ENCODE data around the gene TBC1D8. TPM values are rescaled to one million over a fixed set of nuclear protein-coding genes. Genes with fewer than 3 reads are reported as not detected.

TBC1D8 gene
- total and polyA plus RNA-seq, 9 of the 15 experiments (the other 6 are each of a cell fraction or from before 2014, with no cell fraction given), result 0.36 to 1.3 (median 0.82) TPM

- no TSS peak for BruUV-seq (replicated peaks)
- Histone ChIP-seq H3K9ac (ENCODE audit: insufficient read depth in 1 of 2, low read depth in 2 of 2, low read length in 2 of 2) (no peak overlapping the region), H3K9me3 (replicated peaks; ENCODE audit: control insufficient read depth, insufficient read depth, low read depth, low read length) (no peaks in the 10 kb centered on the region; the same call in 1 of the 2 replicates), H3K4me3 (no peak overlapping the region), H3K36me3 (ENCODE audit: control insufficient read depth, insufficient read depth, low read length) (no peaks in the 10 kb centered on the region), H3K9me1 (ENCODE audit: control insufficient read depth, insufficient read depth, low read length) (no peaks in the 10 kb centered on the region), H3K4me2 (ENCODE audit: insufficient read depth, low read length) (peak overlapping the region; percentile 19; the same call in 1 of the 2 replicates), H2AFZ (ENCODE audit: low read depth, low read length) (peak overlapping the region; percentile 87), H3K79me2 (ENCODE audit: control insufficient read depth, insufficient read depth, low read length) (no peaks in the 10 kb centered on the region), H4K20me1 (replicated peaks; ENCODE audit: control insufficient read depth, insufficient read depth, low read length) (no peaks in the 10 kb centered on the region), H3K27ac (ENCODE audit: extremely low read depth, low read depth, low read length) (peak overlapping the region; percentile 53; the same call in 2 of the 3 replicates), H3K4me1 (replicated peaks in 1 of 2; ENCODE audit: control insufficient read depth in 2 of 2, insufficient read depth in 2 of 2, low read length in 2 of 2) (peaks cover 0 to 7% of the 10 kb centered on the region in 2 experiments; a peak in 2 of 5 replicates), H3K27me3 (ENCODE audit: control insufficient read depth in 2 of 2, insufficient read depth in 2 of 2, low read length in 2 of 2) (no peaks in the 10 kb centered on the region)
- WGBS (ENCODE audit: insufficient coverage, low coverage, missing lambda C conversion rate), result 13% methylated on average over 7 of the region's 7 CpGs
- peak; percentile 68 for FAIRE-seq
- ChIA-PET CTCF (ENCODE audit: low intra/inter-chr PET ratio) (interaction anchor here (1.0 kb wide), 1 partner anchor 12 kb away, joined by 3 read pairs; no protein-coding TSS in a partner anchor), POLR2A (interaction anchor here (0.6 kb wide), 1 partner anchor 153 kb away, joined by 3 read pairs; no protein-coding TSS in a partner anchor)
- intact Hi-C loops (cut with micrococcal nuclease) (no loop called here), in situ Hi-C loops (cut with MboI) (no loop called here)
- DNase-seq (ENCODE audit: extremely low read depth in 1 of 4, low spot score in 3 of 4), result peak in 1 of 4 experiments; percentile 23
- ATAC-seq, result peak; percentile 41; the same call in 2 of the 3 replicates
- TF ChIP-seq ZNF449 (CRISPR knock-in tag; IDR thresholded peaks at IDR 0.05) (no peak), BRF1 (IDR thresholded peaks at IDR 0.05; ENCODE audit: borderline replicate concordance, extremely low read depth, insufficient read length) (no peak), PHB2 (IDR thresholded peaks at IDR 0.05; ENCODE audit: low read depth) (no peak), CBX1 (IDR thresholded peaks at IDR 0.05; ENCODE audit: low read depth) (no peak), SMARCA4 (IDR thresholded peaks at IDR 0.05) (peak; percentile 74), MAFF (IDR thresholded peaks at IDR 0.05; ENCODE audit: low read length) (peak; percentile 96), CHD2 (IDR thresholded peaks at IDR 0.05; ENCODE audit: low read depth, low read length) (no peak), ZNF324 (CRISPR knock-in tag; IDR thresholded peaks at IDR 0.05) (no peak), EP300 (IDR thresholded peaks at IDR 0.05; ENCODE audit: low read length) (0 out of 2 replicates have a peak, but pooled peaks have one; percentile 38), ARID4B (CRISPR knock-in tag; IDR thresholded peaks at IDR 0.05) (no peak), FOSL1 (tag; conservative IDR thresholded peaks at IDR 0.05) (no peak), CEBPB (tag; IDR thresholded peaks at IDR 0.05) (peak; percentile 31), BCOR (IDR thresholded peaks at IDR 0.05) (no peak), ZNF140 (CRISPR knock-in tag; IDR thresholded peaks at IDR 0.05) (no peak)
Observed at GRCh38 chr2:101199251-101199791, 48.1 kb upstream of the TBC1D8 start.

All from K562 (cell line).